ENCODE measurements around the gene COL8A1.

The COL8A1 gene

DNA sequence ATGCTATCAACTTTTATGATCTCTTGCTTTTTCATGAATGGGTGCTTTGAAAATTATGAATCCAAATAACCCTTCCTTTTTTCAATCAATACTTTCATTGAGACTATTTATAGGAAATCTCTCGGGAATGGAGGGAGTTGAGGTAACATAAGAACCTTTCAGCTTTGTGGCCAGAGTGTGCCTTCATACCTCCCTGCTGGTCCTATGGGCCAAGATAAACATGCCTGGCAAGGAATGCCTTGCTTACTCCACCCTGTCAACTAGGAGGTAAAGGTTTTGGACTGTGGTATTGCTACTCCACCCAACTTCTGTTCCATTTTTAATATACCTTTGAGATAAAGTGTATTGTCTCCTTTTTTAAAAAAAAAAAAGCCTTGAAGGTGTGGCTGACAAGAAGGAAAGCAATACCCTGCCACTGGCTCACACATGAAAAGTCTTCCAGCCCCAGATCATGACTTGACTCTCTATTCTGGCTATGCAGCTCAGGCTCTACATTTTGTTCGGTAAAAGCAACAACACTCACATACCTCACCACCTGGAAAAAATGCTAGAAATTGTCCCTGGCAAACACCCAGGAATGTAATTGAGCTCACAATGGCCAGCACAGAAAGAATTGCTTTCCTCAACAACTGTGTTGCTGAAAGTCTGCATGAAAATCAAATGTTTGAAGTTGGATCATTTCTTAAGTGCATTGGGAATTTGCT, 35.8 kb downstream of the COL8A1 start:
- peak; percentile 62 for DNase-seq

GRCh38 chr3:99678023-99678422, 39.6 kb downstream of the COL8A1 start:
- peak; percentile 73 for DNase-seq

GRCh38 chr3:99678896-99679295, 40.5 kb downstream of the COL8A1 start:
- DNase-seq, result no peak

- no peak for DNase-seq
Measured at GRCh38 chr3:99681512-99681911, 43.1 kb downstream of the COL8A1 start.

DNA sequence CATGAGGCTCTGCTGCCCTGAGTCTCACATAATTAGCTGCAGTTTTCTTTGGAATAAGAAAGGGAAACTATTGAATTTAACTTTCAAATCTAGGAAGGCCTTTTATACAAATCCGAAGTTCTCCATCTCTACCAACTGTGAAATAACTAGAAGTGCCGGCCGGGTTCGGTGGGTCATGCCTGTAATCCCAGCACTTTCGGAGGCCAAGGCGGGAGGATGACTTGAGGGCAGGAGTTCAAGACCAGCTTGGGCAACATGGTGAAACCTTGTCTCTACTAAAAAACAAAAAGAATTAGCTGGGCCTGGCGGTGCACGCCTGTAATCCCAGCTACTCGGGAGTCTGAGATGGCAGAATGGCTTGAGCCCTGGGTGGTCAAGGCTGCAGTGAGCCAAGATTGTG, 43.6 kb downstream of the COL8A1 start:
- no peak for DNase-seq

GRCh38 chr3:99683465-99683864, 45.1 kb downstream of the COL8A1 start:
- DNase-seq, result no peak

GRCh38 chr3:99683876-99684275, 45.5 kb downstream of the COL8A1 start:
- DNase-seq, result no peak

- no peak for DNase-seq
Measured at GRCh38 chr3:99684644-99685043, 46.2 kb downstream of the COL8A1 start.

DNA sequence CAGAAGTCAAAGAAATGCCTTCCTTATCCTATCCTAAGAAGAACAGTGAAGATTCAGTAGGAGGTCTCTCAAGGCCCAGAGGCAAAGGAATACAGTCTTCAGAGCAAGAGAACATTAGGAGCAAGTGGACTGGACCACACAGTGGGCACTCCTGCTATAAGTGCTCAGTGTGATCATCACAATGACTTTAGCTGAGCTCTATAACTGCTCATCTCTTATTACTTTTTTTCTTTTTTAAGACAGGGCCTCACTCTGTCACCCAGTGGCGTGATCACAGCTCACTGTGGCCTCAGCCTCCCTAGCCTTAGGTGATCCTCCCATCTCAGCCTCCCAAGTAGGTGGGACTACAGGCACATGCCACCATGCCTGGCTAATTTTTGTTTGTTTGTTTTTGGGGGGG, 48.1 kb downstream of the COL8A1 start:
- no peak for DNase-seq

DNA sequence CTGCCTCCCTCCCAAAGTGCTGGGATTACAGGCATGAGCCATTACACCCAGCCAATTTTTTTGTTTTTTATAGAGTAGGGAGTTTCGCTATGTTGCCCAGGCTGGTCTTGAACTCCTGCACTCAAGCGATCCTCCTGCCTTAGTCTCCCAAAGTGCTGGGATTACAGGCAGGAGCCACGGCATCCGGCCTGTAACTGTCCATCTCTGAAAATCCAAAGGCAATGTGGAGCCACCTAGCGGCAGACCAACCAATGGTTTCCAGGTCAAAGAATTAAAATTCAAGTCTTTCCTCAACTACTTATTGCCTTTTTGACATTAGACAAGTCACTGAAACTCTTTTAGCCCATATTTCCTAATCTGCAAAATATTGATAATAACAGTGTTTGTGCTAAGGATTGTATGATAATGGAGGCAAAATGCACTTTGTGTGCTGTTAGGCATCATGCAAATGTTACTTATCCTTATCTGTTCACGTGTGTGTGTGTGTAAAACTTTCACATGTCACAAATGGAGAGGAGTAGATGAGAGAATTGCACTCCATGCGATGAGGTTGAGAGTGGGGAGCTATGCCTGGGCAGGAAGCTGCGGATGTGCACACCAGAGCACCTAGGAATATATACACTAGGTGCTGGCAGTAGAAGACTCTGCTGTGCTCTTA, 48.7 kb downstream of the COL8A1 start:
- peak; percentile 65 for DNase-seq

DNA sequence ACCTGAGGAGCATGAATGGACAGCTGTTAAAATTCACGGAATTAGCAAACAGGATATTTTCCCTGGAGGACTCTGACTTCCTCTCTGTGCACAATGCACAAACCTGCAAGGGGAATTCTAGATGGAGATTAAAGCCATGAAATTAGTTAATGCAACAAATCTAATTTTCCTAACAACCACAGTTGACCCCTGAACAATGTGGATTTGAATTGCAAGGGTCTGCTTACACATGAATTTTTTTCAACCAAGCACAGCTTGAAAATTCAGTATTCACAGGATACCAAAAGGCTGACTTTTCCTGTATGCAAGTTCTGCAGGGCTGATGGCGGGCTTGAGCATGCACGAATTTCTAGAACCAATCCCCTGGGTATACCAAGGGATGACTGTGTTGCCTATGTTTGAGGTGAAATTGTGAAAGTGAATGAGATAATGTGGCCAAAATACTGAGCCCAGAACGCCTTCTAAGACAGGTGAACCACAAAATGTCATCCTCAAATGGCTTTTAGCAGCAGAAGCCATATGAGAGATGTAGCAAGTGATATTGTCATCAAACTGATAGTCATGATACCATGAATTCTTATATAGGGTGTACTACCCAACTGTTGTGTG, 52.5 kb downstream of the COL8A1 start:
- DNase-seq, result no peak

GRCh38 chr3:99693636-99694035, 55.2 kb downstream of the COL8A1 start:
- no peak for DNase-seq

- no peak for DNase-seq
Measured at GRCh38 chr3:99696497-99696896, 58.1 kb downstream of the COL8A1 start.

DNA sequence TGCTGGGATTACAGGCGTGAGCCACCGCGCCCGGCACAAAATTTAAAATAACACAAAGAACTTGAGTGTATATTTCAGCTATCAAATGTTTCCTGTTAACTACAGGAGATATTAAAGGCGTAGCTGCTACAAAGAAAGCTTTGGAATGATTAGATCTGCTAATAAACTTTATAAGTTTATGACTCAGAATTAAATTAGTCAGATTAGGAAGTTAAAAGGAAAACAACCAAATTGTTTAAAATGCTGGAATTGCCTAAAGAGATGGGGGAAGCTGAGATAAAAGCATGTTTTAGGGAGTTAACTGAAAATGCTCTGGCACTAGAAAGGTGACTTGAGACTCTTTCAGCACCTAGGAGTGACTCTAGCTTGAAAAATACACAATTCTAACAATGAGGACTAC, 58.9 kb downstream of the COL8A1 start:
- DNase-seq, result no peak

DNA sequence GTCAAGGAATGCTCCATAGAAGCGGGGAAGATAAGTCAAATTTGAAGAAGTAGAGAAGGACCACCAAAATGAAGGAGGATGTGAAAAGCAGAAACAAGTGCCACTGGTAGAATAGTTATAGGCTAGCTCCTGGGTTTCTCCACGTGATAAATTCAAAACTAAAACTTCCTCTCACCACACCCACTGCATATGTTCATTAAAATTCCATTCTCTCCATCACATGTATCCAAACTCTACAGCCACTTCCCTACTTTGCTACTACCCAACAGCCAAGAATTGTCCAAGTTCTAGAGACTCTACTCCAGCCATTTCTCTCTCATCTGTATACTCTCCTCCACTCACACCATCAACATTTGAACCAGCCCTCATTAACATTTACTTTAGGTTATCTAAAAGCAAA, 60.5 kb downstream of the COL8A1 start:
- DNase-seq, result no peak

DNA sequence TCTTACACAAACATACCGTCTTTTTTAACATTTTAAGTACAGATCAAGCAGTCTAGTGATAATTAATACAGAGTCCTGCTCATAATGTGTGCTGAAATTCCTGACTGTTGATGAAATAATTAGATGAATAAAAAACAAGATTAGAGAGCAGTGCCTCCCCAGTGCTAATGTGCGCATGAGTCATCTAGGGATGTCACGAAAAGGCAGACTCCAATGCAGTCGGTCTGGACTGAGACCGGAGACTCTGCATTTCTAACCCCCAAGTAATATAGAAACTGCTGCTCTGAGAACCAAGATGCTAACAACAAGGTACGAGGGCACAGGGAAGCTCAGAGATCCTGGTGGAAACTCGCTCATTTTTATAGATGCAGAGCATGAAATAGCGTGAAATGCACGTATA, 61.4 kb downstream of the COL8A1 start:
- DNase-seq, result peak; percentile 79

GRCh38 chr3:99700631-99701268, 62.4 kb downstream of the COL8A1 start:
- peak; percentile 78 for DNase-seq

- peak; percentile 21 for DNase-seq
Measured at GRCh38 chr3:99702953-99703943, 64.9 kb downstream of the COL8A1 start.

GRCh38 chr3:99704417-99704816, 66.0 kb downstream of the COL8A1 start:
- no peak for DNase-seq

GRCh38 chr3:99706410-99706809, 68.0 kb downstream of the COL8A1 start:
- no peak for DNase-seq

- DNase-seq, result peak; percentile 83
Measured at GRCh38 chr3:99708207-99708745, 69.9 kb downstream of the COL8A1 start.

DNA sequence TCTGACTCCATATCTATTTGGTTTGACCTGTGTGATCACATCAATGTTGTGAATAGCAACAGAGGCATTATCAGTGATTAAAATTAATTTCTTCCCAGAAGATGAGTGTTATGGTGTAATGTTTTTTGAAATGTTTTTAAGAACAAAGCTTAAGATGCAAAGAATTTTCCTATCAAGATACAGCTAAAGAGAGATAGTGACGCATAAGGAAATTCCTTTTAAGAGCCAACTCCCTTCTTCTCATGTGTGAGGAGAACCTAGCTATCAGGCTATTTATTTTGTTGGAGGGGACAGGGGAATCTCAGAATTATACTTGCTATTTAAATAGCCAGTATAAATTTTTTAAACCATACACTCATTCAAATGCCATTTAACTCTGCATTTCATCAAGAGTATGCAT, 71.3 kb downstream of the COL8A1 start:
- DNase-seq, result no peak
